SU-DHL-6 (cell line): ENCODE results near the gene ARID5A.

Experiments used
- H2AFZ ChIP-seq: fragments of 200-600 bp; sonication (generic); 2 replicates; pipeline ENCODE4 v1.6.1; 2014; ENCODE audit warnings: low read depth, mild to moderate bottlenecking, moderate library complexity, mixed read lengths, antibody characterized with exemption, low read length; ENCODE audit not compliant: severe bottlenecking
- H3F3A ChIP-seq: fragments of 200-600 bp; shearing (Covaris generic); 2 replicates; pipeline ENCODE4 v1.6.0; 2016; ENCODE audit warnings: antibody characterized with exemption, mild to moderate bottlenecking; ENCODE audit not compliant: insufficient read depth
- H3K27ac ChIP-seq: fragments of 200-600 bp; sonication (generic); 2 replicates; pipeline ENCODE4 v1.5.1; 2016; ENCODE audit warnings: low read depth, mild to moderate bottlenecking, low read length, moderate library complexity, mixed read lengths
- H3K27me3 ChIP-seq: fragments of 200-600 bp; sonication (generic), shearing (Covaris generic); 2 replicates; pipeline ENCODE4 v1.6.0; 2014; ENCODE audit warnings: mild to moderate bottlenecking, low read length
- H3K36me3 ChIP-seq: fragments of 200-600 bp; sonication (generic); 2 replicates; pipeline ENCODE4 v1.6.1; 2014; ENCODE audit warnings: mild to moderate bottlenecking, low read length, mixed read lengths
- H3K4me2 ChIP-seq: fragments of 300-600, 200-600 bp; shearing (Covaris generic), sonication (generic); 2 replicates; pipeline ENCODE4 v1.6.0; 2014; ENCODE audit warnings: low read length, low read depth, mild to moderate bottlenecking; ENCODE audit not compliant: poor library complexity, severe bottlenecking
- H3K4me3 ChIP-seq: fragments of 200-600 bp; sonication (generic); 2 replicates; pipeline ENCODE4 v1.5.1; 2014; ENCODE audit warnings: antibody characterized with exemption, low read length, mild to moderate bottlenecking, mixed read lengths; ENCODE audit not compliant: insufficient read depth, poor library complexity, severe bottlenecking
- H3K79me2 ChIP-seq: fragments of 200-600 bp; sonication (generic); 2 replicates; pipeline ENCODE4 v1.6.1; 2014; ENCODE audit warnings: mild to moderate bottlenecking, low read length, moderate library complexity; ENCODE audit not compliant: insufficient read depth
- H3K9ac ChIP-seq: fragments of 200-600 bp; sonication (generic); 2 replicates; pipeline ENCODE4 v1.7.0; 2014; ENCODE audit warnings: mild to moderate bottlenecking, low read length
- H3K9me2 ChIP-seq: fragments of 200-600 bp; sonication (generic); replicated peaks from 2 replicates; pipeline ENCODE4 v1.6.1; 2014; ENCODE audit warnings: low read length; ENCODE audit not compliant: insufficient read depth
- H3K9me3 ChIP-seq: fragments of 200-600 bp; sonication (generic); 2 replicates; pipeline ENCODE4 v1.6.1; 2014; ENCODE audit warnings: low read length, mixed read lengths; ENCODE audit not compliant: insufficient read depth
- H4K20me1 ChIP-seq: fragments of 200-600 bp; sonication (generic); 2 replicates; pipeline ENCODE4 v1.6.1; 2014; ENCODE audit warnings: low read depth, mild to moderate bottlenecking, antibody characterized with exemption, low read length, moderate library complexity, mixed read lengths
- EZH2phosphoT487 ChIP-seq: fragments of 200-600 bp; sonication (generic), shearing (Covaris generic); conservative IDR thresholded peaks from 2 replicates; pipeline ENCODE4 v1.6.1; 2018; ENCODE audit warnings: mild to moderate bottlenecking, antibody characterized with exemption, low read length, moderate library complexity, mixed read lengths
- TF ChIP-seq, protein P1 (sequence below): fragments of 200-600 bp; sonication (generic); IDR thresholded peaks from one replicate; pipeline ENCODE4 v1.5.1; 2017; ENCODE audit warnings: antibody characterized with exemption, mild to moderate bottlenecking, low read length, moderate library complexity; ENCODE audit not compliant: insufficient read depth, poor library complexity, severe bottlenecking

Gene ARID5A

GRCh38 chr2:96533292-96534073 is 3.1 kb upstream of the ARID5A start:
- Histone ChIP-seq H3F3A (no peaks in the 10 kb centered on the region), H3K9me3 (no peaks in the 10 kb centered on the region), H3K9me2 (no peaks in the 10 kb centered on the region), H3K27me3 (no peaks in the 10 kb centered on the region), H2AFZ (no peak overlapping the region), H3K4me2 (no peak overlapping the region), H3K9ac (no peak overlapping the region), H3K79me2 (no peaks in the 10 kb centered on the region), H3K4me3 (no peak overlapping the region), H3K27ac (no peak overlapping the region), H4K20me1 (peaks cover 6% of the 10 kb centered on the region; the same call in 1 of the 2 replicates), H3K36me3 (no peaks in the 10 kb centered on the region)
- no peak for TF ChIP-seq EZH2phosphoT487
- TF ChIP-seq, protein P1, sequence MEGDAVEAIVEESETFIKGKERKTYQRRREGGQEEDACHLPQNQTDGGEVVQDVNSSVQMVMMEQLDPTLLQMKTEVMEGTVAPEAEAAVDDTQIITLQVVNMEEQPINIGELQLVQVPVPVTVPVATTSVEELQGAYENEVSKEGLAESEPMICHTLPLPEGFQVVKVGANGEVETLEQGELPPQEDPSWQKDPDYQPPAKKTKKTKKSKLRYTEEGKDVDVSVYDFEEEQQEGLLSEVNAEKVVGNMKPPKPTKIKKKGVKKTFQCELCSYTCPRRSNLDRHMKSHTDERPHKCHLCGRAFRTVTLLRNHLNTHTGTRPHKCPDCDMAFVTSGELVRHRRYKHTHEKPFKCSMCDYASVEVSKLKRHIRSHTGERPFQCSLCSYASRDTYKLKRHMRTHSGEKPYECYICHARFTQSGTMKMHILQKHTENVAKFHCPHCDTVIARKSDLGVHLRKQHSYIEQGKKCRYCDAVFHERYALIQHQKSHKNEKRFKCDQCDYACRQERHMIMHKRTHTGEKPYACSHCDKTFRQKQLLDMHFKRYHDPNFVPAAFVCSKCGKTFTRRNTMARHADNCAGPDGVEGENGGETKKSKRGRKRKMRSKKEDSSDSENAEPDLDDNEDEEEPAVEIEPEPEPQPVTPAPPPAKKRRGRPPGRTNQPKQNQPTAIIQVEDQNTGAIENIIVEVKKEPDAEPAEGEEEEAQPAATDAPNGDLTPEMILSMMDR, result no peak

DNA sequence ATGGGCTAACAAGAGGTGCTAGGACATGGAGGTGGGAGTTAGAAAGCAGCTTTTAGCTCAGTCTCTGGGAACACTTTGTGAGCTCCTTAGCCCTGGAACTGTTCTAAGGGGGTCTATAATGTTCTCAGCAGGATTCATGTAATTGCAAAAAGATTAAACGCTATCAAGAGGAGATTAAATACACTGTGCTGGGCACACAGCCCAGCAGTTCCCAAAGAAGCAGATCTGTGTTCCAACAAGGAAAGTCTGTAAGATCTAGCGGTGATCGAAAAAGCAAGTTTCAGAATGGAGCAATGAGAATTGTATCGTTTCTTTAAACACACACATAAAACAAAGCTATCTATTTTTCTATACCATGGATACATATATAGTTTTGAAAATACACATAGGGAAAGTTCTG is 2.4 kb upstream of the ARID5A start:
- Histone ChIP-seq H3K9ac (no peak overlapping the region), H3F3A (no peaks in the 10 kb centered on the region), H3K79me2 (no peaks in the 10 kb centered on the region), H3K4me2 (no peak overlapping the region), H3K36me3 (no peaks in the 10 kb centered on the region), H3K9me3 (no peaks in the 10 kb centered on the region), H3K27ac (no peak overlapping the region), H3K27me3 (no peaks in the 10 kb centered on the region), H2AFZ (no peak overlapping the region), H3K4me3 (no peak overlapping the region), H3K9me2 (no peaks in the 10 kb centered on the region), H4K20me1 (peaks cover 6% of the 10 kb centered on the region; the same call in 1 of the 2 replicates)
- TF ChIP-seq, protein P1, result no peak
- TF ChIP-seq EZH2phosphoT487, result no peak

GRCh38 chr2:96534701-96535181 is 1.8 kb upstream of the ARID5A start:
- Histone ChIP-seq H3K9ac (no peak overlapping the region), H3K4me2 (no peak overlapping the region), H3K36me3 (no peaks in the 10 kb centered on the region)

More at GRCh38 chr2:96534701-96535181, 1.8 kb upstream of the ARID5A start:
- TF ChIP-seq EZH2phosphoT487, result no peak
- TF ChIP-seq, protein P1, result no peak
- Histone ChIP-seq H3K27me3 (no peaks in the 10 kb centered on the region), H3K9me2 (no peaks in the 10 kb centered on the region), H3F3A (no peaks in the 10 kb centered on the region), H3K9me3 (no peaks in the 10 kb centered on the region), H3K79me2 (no peaks in the 10 kb centered on the region), H4K20me1 (peaks cover 6% of the 10 kb centered on the region; the same call in 1 of the 2 replicates), H2AFZ (no peak overlapping the region), H3K4me3 (no peak overlapping the region), H3K27ac (no peak overlapping the region)
